HG02798 (cell line): Measurements from ENCODE around the gene CMIP.
"Not testable (repeated sequence)": the region's sequence is repeated elsewhere in the genome, so short reads cannot be mapped to it uniquely, and the experiment has no call there.

Experiments used
- ATAC-seq: cut with Tn5 transposase; IDR thresholded peaks from one replicate; pipeline ENCODE4 v1.9.1; 2021; ENCODE audit warnings: mild to moderate bottlenecking; ENCODE audit not compliant: unreplicated experiment, poor library complexity

The CMIP gene

DNA sequence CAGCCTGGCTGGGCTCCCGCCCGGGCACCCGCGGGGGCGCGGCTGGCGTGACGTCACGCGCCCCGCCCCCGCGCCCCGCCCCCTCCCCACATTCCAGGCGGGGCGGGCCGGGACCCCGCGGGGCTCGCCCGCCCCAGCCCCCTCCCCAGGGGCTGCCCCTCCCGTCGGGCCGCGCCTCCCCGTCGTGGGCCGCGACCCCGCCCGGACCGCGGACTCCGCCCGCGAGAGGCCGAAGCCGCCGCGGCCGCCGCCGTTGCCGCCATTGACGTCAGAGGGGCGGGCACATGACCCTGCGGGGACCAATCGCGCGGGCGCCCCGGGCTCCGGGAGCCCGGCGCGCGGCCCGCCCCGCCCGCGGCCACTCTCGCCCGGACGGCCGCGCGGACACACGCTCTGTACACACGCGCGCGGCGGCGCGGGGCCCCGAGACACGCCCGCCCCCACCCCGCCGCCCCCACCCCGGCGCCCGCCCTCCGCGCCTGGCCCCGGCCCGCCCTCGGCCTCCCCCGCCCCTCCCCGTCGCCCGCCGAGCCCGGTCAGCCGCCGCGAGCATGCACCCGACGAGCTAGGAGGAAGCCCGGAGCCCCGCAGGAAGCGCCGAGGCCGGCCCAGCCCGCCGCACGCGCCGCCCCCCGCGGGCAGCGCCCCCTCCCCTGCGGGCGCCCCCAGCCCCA, at the start of gene CMIP:
Gene CMIP (plus strand): TSS at position 361 of the 674 bp plus-strand sequence.
- peak; percentile 87 for ATAC-seq

DNA sequence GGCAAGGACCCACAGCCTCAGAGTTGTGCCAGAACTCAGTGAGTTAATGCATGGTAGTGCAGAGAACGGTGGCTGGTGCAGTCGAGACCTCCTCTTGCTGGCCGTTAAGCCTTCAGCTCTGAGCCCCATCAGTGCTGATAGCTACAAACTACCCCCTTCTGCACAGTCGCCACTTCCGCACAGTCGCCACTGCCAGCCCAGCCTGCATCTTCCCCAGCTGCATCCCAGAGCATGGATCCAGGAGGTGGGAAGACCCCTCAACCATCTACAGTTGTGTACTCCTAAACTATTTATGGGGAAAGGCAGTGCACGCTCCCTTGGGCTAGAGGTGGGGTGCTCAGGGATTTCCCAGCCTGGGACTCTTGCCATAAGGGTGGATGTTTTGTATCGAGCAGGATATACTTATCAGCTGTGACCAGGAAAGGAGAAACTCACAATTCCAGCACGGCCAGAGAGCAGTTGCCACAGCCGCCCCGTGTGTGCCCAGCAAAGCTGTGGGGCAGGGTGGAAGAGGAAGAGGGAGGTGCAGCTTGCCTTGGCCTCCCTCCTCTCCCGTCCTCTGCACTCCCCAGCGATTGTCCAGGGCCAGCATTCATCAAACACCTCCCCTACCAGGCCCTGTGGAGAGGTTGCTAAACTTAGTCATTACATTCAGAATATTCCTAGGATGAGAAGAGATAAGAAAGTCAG, 49.5 kb upstream of the CMIP start:
- ATAC-seq, result no peak

DNA sequence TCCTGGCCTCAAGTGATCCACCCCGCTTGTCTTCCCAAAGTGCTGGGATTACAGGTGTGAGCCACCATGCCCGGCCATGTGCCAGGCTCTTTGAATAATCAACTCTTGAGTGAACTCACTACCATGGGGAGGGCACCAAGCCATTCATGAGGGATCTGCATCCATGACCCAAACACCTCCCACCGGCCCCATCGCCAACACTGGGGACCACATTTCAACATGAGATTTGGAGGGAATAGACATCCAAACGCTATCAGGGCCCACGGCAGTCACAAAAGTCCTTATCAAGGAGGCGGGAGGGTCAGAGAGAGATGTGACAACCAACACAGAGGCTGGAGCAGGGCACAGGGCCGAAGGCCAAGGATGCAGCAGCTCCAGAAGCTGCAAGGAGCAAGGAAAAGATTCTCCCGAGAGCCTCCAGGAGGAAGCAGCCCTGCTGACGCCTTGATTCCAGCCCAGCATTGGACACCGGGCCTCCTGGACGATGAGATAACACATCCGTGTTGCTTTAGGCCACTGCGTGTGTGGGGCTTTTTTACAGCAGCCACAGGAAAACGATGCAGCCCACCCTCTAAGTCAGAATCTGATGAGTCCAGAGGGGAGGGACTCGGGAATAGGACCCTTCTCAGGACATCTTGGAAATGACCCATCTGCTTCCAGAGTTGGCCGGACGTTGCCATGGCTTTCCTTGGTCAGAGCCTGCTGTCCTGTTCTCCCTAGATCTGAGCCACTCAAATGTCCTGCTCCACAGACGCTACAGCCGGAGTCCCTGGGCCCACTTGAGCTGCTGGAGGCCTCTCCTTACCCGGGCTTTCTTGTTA, 47.3 kb upstream of the CMIP start:
- no peak for ATAC-seq

DNA sequence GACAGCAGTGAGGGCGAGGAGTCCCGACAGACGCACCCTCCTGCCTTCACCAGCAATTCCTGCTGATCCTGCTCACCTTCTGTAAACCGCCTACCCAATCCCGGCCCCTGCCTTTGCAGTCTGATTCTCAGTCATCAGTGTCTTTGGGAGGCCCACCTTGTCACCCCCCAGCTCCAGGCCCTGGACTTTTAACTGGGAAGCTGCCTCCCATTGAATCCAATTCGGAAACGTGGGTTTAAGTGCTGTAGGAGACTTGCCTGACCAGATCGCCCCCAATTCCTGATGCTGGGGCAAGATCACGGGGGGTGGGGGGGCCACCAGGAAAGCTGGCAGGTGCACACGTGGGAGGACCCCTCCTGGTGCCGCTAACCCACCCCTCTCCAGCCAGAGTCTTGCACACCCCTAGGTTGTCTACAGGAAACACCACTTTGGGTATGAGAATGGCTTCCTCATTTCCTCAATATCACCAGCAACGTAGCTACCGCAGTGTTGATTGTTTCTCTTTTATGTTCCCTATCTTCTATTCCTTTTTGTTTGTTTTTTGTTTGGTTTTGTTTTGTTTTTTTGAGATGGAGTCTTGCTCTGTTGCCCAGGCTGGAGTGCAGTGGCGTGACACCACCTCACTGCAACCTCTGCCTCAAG, 46.6 kb upstream of the CMIP start:
- no peak for ATAC-seq

DNA sequence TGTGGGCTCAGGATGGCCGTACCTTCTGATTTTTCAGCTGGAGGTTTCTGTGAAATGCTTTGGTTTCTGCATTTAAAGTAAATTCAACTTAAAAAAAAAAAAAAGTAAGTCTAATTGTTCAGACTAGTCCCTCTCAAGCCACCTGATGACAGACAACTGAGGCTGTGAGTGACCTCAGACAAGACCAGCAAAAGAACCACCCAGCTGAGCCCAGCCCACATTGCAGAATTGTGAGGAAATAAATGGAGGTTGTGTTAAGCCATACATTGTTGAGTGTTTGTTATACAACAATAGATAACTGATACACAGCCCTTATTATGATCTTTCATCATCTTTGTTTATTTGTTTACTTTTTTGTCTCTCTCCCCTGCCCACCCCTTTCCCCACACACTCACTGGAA, 44.7 kb upstream of the CMIP start:
- ATAC-seq, result no peak

DNA sequence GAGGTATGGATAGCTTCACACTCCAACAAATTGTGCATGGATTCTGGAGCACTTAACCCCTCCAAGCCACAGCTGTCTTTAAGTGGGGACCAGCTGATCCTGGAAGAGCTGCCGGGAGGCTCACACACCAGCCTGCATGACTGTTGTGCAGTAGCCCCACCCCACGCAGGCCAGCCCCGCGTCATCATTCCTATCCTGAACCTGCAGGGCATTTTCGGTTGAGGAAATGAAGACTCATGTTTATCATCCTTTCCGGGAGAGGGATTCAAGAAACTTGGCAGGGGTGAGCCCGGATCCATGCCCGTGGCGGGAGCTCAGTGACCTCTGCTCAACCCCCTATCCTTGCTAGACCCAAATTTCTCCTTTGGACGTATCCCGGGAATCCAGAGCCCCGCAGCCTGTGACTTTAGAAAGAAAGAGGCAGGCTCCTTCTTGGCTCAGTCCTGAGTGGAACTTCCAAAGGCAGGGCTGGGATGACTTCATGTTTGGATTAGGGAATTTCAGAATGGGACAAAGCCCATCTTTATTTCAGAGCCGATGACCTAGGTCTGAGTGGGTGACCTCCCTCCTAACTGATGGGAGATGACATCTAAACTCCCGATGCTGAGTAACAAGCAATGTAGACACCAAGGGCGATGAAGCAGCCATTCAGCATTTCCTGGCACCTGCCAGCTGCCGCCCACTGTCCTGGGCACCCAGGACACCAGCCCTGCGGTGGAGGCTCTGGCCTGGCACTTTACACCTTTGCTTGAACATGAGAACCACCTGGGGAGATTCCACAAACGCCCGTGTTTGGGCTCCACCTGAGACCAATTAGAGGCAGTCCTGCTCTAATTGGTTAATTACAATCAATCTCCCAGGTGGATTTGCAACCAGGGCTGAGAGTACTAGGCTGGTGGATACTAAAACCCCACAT, 43.3 kb upstream of the CMIP start:
- ATAC-seq, result no peak

DNA sequence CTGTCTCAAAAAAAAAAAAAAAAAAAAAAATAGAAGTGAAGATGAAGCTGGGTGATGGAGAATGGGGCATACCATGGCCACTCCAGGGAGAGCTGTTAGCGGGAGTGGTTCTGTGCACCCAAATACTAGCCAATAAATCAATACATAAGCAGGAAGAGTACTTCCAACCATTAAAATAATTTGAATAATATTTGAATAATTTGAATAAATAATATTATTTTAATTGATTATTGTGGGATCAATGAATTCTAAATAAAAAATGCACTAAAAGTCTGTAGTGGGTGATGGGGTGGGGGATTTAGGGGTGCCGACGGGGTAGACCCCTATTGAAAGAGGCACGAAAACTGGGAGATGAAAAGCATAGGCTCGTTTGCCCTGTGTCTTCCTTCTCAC, 41.4 kb upstream of the CMIP start:
- no peak for ATAC-seq

DNA sequence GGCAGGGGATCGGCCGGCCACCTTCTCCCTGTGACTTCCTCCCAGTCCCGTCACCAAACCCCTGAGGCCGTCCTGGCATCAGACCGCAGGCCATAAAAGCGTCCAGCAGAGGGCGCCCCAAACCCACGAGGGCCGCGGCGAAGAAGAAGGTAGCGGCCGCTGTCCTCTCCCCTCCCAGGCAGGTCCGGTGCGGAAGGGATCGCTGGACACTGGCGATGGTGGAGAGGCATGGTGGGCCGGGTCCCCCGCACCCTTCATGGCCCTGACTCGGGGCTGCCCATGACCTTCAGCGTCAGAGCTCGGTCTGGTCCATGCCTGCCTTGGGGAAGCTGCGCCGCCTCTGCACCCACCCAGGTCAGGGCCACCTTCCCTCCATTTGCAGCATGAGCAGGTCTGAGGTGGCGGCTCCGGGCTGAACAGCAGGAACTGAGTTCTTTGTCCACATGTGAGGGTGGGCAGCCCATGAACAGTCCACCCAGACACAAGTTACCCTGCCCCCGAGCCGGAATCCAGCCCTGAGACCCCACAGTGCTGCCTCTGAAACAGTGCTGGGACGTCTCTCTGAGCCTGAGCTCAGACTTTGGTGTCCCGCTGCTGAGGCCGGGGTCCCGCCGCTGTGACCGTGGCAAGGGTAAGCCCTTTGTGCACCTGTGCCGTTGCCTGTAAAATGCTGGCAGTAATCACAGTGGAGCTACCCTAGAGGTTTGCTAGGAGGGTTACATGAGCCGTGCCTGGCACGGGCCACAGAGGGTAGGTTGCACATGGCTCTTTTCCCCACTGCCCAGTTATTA, 40.8 kb upstream of the CMIP start:
- peak; percentile 80 for ATAC-seq

DNA sequence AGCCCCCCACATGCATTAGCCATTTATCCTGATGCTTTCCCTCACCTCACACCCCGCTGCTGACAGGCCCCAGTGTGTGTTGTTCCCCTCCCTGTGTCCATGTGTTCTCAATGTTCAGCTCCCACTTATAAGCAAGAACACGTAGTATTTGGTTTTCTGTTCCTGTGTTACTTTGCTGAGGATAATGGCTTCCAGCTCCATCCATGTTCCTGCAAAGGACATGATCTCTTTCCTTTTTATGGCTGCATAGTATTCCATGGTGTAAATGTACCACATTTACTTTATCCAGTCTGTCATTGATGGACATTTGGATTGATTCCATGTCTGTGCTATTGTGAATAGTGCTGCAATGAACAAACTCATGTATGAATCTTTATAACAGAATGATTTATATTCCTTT, 39.6 kb upstream of the CMIP start:
- not testable (repeated sequence) for ATAC-seq

DNA sequence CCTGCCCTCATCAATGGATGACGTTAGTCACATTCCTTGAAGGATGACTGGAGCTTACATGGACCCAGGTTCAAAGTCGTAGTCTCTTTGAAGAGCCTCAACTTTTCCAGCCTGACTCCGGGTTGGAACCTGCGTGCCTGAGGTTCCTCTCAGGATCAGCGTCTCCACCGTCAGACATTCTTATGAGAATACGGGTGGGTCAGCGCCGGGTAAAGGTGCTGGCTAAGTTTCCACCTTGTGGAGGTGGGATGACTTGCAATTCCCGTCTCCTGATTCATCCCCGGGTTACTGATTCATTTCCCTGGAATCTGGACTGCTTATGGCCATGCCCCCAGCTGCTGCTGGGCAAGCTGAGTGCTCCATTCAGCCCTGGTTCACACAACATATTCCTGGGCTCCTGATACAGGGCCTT, 38.9 kb upstream of the CMIP start:
- ATAC-seq, result no peak

DNA sequence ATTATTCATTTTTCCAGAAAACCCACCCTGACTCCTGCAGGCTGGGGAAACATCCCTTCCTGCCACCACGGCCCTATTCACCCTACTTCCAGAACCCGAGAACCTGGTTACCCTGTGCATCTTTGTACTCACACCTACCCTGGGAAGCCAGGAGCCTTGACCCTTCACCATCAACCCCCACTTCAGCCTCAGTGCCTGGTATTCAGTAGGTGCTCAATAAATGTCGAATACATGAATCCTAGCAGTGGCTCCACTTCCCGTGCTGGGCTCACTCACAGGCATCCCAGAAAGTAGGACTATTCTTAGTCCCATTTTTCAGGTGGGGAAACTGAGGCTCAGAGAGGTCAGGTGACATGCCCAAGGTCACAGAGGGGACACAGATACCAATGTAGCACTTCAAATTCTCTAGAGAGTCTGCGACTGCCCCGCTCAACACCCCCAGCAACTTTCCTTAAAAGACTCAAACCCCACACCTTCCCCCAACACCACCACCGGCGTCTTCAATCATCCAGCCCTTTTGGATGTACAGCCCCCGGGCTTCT, 36.1 kb upstream of the CMIP start:
- no peak for ATAC-seq

DNA sequence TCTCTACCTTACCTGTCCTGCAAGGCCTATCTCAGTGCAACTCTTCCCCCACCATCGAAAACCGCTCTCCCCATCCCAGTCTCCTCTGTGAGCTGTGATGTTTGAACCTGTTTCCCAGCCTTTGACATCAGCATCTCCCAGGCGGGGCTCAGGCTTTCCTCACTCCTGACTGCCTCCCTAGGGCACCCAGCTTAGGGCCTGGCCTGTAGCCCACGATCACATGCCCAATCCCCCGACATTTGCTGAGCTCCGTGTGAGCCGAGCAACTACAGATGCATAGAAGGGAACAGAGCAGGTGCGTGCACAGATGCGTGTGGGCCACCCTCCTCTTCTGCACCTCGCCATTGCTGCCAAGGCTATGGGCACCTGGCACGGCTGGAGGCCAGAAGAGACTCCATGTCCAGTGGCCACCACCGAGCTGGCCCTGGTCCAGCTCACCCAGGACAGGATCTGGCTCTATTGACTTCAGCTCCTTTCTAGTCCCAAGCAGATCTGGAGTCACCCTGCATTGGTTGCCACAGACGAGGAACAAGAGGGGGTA, 35.5 kb upstream of the CMIP start:
- ATAC-seq, result no peak

DNA sequence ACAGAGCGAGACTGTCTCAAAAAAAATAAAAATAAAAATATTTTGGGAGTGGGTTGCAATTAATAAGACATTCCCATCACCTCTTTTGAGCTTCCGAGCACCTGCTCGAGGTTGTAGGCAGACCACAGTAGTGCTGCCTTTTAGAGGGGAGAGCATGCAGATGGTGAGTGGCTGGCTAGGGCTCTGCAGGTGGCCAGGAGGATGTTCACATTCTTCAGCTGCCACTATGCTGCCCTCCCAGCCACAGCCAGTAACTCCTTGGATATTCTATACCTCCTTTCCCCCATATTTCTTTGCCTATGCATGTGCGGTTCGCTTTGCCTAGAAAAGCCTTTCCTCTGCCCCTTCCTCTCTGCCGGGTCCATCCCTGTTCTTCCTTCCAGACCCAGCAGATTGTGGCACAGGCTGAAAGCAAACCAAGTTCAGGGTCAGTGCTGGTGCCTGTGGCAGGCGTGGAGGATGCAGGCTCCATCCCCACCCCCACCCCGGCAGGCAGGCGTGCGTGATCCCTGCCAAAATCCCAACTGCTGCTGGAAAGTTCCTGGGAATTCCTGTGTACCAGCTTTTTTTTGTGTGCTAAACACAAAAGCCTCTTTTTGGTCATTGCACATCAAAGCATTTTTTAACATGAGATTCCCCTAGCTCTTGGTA, 33.8 kb upstream of the CMIP start:
- no peak for ATAC-seq

DNA sequence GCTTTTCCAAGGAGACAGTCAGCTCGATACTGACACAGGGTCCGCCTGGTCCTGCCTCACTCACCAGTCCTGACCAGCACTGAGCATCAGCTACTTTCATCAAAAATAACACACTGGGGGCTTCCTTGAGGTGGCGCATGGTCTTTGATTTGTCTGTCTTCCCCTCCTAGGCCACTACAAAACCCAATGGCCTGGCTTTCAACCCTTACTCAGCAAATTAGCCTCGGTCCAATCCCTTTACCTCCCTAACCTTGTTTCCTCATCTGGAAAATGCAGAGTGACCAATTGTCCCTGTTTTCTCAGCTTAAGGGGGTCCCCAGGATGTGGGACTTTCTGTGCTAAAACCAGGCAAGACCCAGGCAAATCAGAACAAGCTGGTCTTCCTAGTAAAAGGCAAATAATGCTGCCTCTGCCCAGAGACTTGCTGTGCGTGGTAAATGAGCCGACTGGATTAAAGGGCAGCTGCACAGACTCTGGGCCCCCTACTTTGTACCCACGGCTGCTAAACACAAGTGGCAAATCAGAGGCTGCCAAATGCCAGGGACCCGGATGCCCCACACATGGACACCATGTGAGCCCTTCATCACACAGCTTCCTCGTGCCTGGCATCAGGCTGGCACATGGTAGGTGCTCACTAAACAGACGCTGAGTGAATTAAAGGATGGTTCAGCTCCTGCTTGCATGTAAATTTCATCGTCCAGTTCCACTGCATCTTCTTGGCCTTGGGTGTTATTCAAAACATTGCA, 31.2 kb upstream of the CMIP start:
- ATAC-seq, result no peak

DNA sequence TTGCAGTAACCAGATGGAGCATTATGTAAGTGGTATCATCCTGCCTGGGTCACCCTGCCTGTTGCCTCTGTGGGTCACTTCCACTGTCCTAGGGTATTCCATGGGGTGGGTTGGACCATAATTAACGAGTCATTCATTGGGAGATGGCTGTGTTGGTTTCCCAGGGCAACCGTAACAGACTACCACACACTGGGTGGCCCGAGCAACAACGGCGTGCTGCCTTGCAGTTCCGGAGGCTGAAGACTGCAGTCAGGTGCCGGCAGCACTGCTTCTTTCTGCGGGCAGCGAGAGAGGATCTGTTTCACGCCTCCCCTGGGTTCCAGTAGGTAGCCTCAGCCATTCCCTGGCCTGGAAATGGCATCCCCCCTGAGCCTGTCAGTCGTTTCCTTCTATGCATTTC, 28.9 kb upstream of the CMIP start:
- ATAC-seq, result no peak

DNA sequence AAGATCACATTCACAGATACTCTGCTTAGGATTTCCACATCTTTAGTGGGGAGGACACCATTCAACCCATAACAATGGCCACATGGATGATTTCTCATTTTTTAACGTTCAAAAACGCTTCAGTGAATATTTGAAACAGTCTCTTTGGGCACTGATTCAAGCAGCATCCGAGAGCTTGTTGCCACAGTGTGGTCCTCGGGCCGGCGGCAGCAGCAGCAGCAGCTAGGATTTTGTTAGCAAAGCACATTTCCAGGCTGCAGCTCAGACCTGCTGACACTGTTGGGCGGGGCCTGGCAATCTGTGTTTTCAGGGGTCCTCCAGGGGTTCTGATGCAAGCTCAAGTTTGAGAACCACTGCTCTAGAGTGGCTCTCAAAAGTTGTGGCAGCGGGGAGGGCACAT, 27.9 kb upstream of the CMIP start:
- no peak for ATAC-seq

DNA sequence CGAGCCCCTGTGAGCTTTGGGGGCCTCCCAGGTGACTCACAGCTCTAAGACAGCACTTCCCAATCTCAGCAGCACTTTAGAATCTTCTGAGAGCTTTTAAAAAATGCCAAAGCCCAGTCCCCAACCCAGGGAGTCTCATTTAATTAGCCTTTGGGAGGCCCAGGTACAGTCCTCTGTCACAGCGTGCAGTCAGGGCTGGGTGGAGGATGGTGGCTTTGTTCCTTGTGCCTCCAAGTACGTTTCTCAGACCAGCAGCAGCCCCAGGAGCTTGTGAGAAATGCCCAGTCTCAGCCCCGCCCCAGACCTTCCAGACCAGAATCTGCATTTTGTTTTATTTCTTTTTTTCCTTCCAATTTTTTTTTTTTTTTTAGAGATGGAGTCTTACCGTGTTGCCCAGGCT, 27.4 kb upstream of the CMIP start:
- no peak for ATAC-seq
